MM.1S (cell line): Measurements from ENCODE around the gene ZFP91.

Source experiments
- DNase-seq: peaks from one replicate; pipeline ENCODE4 v3.0.0-alpha.2; 2015
- H2AFZ ChIP-seq: fragments of 300-600 bp; sonication (generic); 2 replicates; pipeline ENCODE4 v1.6.0; 2016; ENCODE audit warnings: antibody characterized with exemption, low read length
- H3F3A ChIP-seq: fragments of 300-600 bp; sonication (generic); 2 replicates; pipeline ENCODE4 v1.6.1; 2016; ENCODE audit warnings: mild to moderate bottlenecking, antibody characterized with exemption, low read length, moderate library complexity, mixed read lengths; ENCODE audit not compliant: insufficient read depth
- H3K27ac ChIP-seq: fragments of 300-600 bp; sonication (generic); 2 replicates; pipeline ENCODE4 v1.5.1; 2016; ENCODE audit warnings: mild to moderate bottlenecking, low read length
- H3K27me3 ChIP-seq: fragments of 300-600 bp; sonication (generic); replicated peaks from 2 replicates; pipeline ENCODE4 v1.6.0; 2016; ENCODE audit warnings: low read length; ENCODE audit not compliant: insufficient read depth
- H3K36me3 ChIP-seq: fragments of 300-600 bp; sonication (generic); replicated peaks from 2 replicates; pipeline ENCODE4 v1.6.1; 2016; ENCODE audit warnings: mild to moderate bottlenecking, low read length, mixed read lengths; ENCODE audit not compliant: insufficient read depth
- H3K4me1 ChIP-seq: fragments of 300-600 bp; sonication (generic); 2 replicates; pipeline ENCODE4 v1.6.1; 2016; ENCODE audit warnings: low read length, mixed read lengths
- H3K4me2 ChIP-seq: fragments of 300-600 bp; sonication (generic); 2 replicates; pipeline ENCODE4 v1.6.0; 2016; ENCODE audit warnings: low read depth, low read length
- H3K4me3 ChIP-seq: fragments of 300-600 bp; sonication (generic); 2 replicates; pipeline ENCODE4 v1.5.1; 2016; ENCODE audit warnings: low read length, mixed read lengths
- H3K79me2 ChIP-seq: fragments of 300-600 bp; sonication (generic); 2 replicates; pipeline ENCODE4 v1.6.1; 2016; ENCODE audit warnings: mixed run types, low read length, mixed read lengths
- H3K9ac ChIP-seq: fragments of 300-600 bp; sonication (generic); 2 replicates; pipeline ENCODE4 v1.6.1; 2016; ENCODE audit warnings: low read length, mixed read lengths
- H3K9me2 ChIP-seq: fragments of 300-600 bp; sonication (generic); replicated peaks from 2 replicates; pipeline ENCODE4 v1.6.1; 2016; ENCODE audit warnings: mild to moderate bottlenecking, low read length, mixed read lengths; ENCODE audit not compliant: insufficient read depth
- H3K9me3 ChIP-seq: fragments of 300-600 bp; sonication (generic); replicated peaks from 2 replicates; pipeline ENCODE4 v1.6.1; 2016; ENCODE audit warnings: mild to moderate bottlenecking, low read length, mixed read lengths; ENCODE audit not compliant: insufficient read depth
- H4K20me1 ChIP-seq: fragments of 300-600 bp; sonication (generic); 2 replicates; pipeline ENCODE4 v1.6.1; 2016; ENCODE audit warnings: mild to moderate bottlenecking, low read length, moderate library complexity, mixed read lengths; ENCODE audit not compliant: insufficient read depth
- EZH2 ChIP-seq: fragments of 300-600 bp; sonication (generic); optimal IDR thresholded peaks from 2 replicates; pipeline ENCODE3; 2017; ENCODE audit warnings: low read depth, mild to moderate bottlenecking, antibody characterized with exemption, low read length, mixed read lengths
- EZH2phosphoT487 ChIP-seq: fragments of 300-600 bp; sonication (generic); IDR thresholded peaks from 2 replicates; pipeline ENCODE4 v1.6.1; 2018; ENCODE audit warnings: antibody characterized with exemption, low read length
- TF ChIP-seq, protein P1 (sequence below): fragments of 300-600 bp; sonication (generic); IDR thresholded peaks from 2 replicates; pipeline ENCODE4 v1.5.1; 2016; ENCODE audit warnings: antibody characterized with exemption, low read length, mixed read lengths

ZFP91 gene

GRCh38 chr11:58636587-58636986 lies 57.7 kb downstream of the ZFP91 start:
- no peaks in the 10 kb centered on the region for H3K9me3 ChIP-seq
- no peaks in the 10 kb centered on the region for H4K20me1 ChIP-seq
- no peaks in the 10 kb centered on the region for H3F3A ChIP-seq
- no peaks in the 10 kb centered on the region for H3K36me3 ChIP-seq
- no peak overlapping the region for H2AFZ ChIP-seq
- no peak for DNase-seq
- no peak overlapping the region for H3K4me2 ChIP-seq
- H3K4me3 ChIP-seq = no peak overlapping the region
- no peaks in the 10 kb centered on the region for H3K79me2 ChIP-seq
- no peak overlapping the region for H3K27ac ChIP-seq
- no peaks in the 10 kb centered on the region for H3K9me2 ChIP-seq
- TF ChIP-seq EZH2 (no peak), EZH2phosphoT487 (no peak)
- TF ChIP-seq, protein P1, sequence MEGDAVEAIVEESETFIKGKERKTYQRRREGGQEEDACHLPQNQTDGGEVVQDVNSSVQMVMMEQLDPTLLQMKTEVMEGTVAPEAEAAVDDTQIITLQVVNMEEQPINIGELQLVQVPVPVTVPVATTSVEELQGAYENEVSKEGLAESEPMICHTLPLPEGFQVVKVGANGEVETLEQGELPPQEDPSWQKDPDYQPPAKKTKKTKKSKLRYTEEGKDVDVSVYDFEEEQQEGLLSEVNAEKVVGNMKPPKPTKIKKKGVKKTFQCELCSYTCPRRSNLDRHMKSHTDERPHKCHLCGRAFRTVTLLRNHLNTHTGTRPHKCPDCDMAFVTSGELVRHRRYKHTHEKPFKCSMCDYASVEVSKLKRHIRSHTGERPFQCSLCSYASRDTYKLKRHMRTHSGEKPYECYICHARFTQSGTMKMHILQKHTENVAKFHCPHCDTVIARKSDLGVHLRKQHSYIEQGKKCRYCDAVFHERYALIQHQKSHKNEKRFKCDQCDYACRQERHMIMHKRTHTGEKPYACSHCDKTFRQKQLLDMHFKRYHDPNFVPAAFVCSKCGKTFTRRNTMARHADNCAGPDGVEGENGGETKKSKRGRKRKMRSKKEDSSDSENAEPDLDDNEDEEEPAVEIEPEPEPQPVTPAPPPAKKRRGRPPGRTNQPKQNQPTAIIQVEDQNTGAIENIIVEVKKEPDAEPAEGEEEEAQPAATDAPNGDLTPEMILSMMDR = no peak
- peaks cover 7% of the 10 kb centered on the region for H3K4me1 ChIP-seq
- H3K27me3 ChIP-seq = no peaks in the 10 kb centered on the region
- no peak overlapping the region for H3K9ac ChIP-seq

- Histone ChIP-seq H3K9me3 (no peaks in the 10 kb centered on the region), H4K20me1 (no peaks in the 10 kb centered on the region), H2AFZ (no peak overlapping the region), H3K27me3 (no peaks in the 10 kb centered on the region), H3K4me1 (peaks cover 7% of the 10 kb centered on the region), H3K4me2 (no peak overlapping the region), H3K9me2 (no peaks in the 10 kb centered on the region), H3K9ac (no peak overlapping the region), H3F3A (no peaks in the 10 kb centered on the region), H3K79me2 (no peaks in the 10 kb centered on the region), H3K4me3 (no peak overlapping the region), H3K36me3 (no peaks in the 10 kb centered on the region), H3K27ac (no peak overlapping the region)
- no peak for DNase-seq
- TF ChIP-seq EZH2phosphoT487 = no peak
- TF ChIP-seq EZH2 = no peak
- TF ChIP-seq, protein P1 = no peak
Observed at GRCh38 chr11:58637371-58637770, 58.5 kb downstream of the ZFP91 start.

GRCh38 chr11:58639103-58639502 lies 60.2 kb downstream of the ZFP91 start:
- no peak overlapping the region for H3K4me3 ChIP-seq
- TF ChIP-seq EZH2 (no peak), EZH2phosphoT487 (no peak)
- TF ChIP-seq, protein P1 = no peak

GRCh38 chr11:58639669-58640068 lies 60.8 kb downstream of the ZFP91 start:
- H3K36me3 ChIP-seq = no peaks in the 10 kb centered on the region
- no peak overlapping the region for H3K4me3 ChIP-seq
- peaks cover 7% of the 10 kb centered on the region for H3K4me1 ChIP-seq
- no peaks in the 10 kb centered on the region for H3K79me2 ChIP-seq
- no peak overlapping the region for H3K27ac ChIP-seq
- DNase-seq = no peak
- TF ChIP-seq, protein P1 = no peak
- no peak for TF ChIP-seq EZH2phosphoT487
- no peak for TF ChIP-seq EZH2
- H4K20me1 ChIP-seq = no peaks in the 10 kb centered on the region
- H3K9me3 ChIP-seq = no peaks in the 10 kb centered on the region
- H3K27me3 ChIP-seq = no peaks in the 10 kb centered on the region
- no peak overlapping the region for H3K4me2 ChIP-seq
- no peaks in the 10 kb centered on the region for H3K9me2 ChIP-seq
- no peak overlapping the region for H2AFZ ChIP-seq
- H3K9ac ChIP-seq = no peak overlapping the region
- H3F3A ChIP-seq = no peaks in the 10 kb centered on the region

More at GRCh38 chr11:58639103-58639502, 60.2 kb downstream of the ZFP91 start:
- no peak overlapping the region for H3K4me2 ChIP-seq
- H3K9me3 ChIP-seq = no peaks in the 10 kb centered on the region
- no peak overlapping the region for H2AFZ ChIP-seq
- no peaks in the 10 kb centered on the region for H3F3A ChIP-seq
- no peaks in the 10 kb centered on the region for H4K20me1 ChIP-seq
- H3K4me1 ChIP-seq = peaks cover 7% of the 10 kb centered on the region
- no peak for DNase-seq
- no peak overlapping the region for H3K27ac ChIP-seq
- H3K27me3 ChIP-seq = no peaks in the 10 kb centered on the region
- no peak overlapping the region for H3K9ac ChIP-seq
- H3K36me3 ChIP-seq = no peaks in the 10 kb centered on the region
- no peaks in the 10 kb centered on the region for H3K79me2 ChIP-seq
- no peaks in the 10 kb centered on the region for H3K9me2 ChIP-seq
